Measurements from ENCODE around the gene ANKRD11. TPM values are rescaled to one million over a fixed set of nuclear protein-coding genes. Genes with fewer than 3 reads are reported as not detected.

Gene ANKRD11
- total RNA-seq, 1 experiment from 2014 or later = 47.0 TPM

DNA sequence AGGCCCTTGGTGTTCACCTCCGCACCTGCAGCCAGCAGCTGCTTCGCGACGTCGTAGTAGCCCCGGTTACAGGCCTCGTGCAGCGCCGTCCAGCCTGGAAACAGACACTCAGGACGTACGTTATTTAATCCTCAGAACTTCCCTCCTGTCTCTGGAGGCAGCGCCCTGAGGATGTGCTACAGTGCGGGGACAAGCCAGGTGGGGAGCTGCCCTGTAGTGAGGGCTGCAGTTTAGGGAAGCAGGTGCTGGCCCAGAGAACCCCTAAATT is 201.8 kb downstream of the ANKRD11 start:
- in situ Hi-C loops (cut with HindIII; ENCODE audit: low pct_unique_long_range_greater_than_20kb, low sequenced_read_pairs) = no loop called here
- DNase-seq (ENCODE audit: low read depth, low spot score) = no peak

DNA sequence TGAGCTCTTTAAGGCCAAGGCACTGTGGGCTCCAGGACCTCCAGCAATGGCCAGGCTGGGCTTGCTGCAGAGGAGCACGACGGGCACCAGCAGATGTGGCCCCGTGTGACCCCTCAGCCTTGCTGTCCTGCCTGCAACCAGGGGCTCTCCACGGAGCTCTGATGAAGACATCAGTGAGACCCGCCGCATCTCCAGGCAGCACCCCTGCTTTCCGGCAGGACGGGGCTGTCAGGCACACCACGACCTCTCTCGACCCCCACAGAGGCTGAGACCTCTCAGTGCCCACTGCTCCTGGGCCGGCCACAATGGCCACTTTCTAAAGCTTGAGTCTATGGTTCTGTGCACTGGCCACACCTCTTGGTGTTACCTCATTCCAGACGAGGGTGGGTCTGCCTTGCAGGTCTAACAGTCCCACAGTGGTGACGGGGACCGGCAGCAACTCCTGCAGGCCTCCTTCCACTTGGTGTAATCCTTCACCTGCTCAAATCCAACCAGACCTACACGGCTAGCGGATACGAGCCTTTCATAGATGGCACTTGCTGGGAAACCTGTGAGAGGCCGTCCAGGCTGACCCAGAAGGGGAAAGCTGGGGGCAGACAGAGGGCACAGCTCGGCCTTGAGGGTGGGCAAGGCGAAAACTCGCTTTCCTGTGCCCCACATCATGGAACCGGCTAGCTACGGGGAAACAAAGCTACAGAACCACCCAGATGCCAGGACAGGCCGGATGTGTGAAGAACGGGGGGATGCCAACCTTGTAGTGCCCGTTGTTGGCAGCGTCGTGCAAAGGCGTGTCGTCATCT is 202.4 kb downstream of the ANKRD11 start:
- in situ Hi-C loops (cut with HindIII; ENCODE audit: low pct_unique_long_range_greater_than_20kb, low sequenced_read_pairs) = no loop called here
- DNase-seq (ENCODE audit: low read depth, low spot score) = no peak

DNA sequence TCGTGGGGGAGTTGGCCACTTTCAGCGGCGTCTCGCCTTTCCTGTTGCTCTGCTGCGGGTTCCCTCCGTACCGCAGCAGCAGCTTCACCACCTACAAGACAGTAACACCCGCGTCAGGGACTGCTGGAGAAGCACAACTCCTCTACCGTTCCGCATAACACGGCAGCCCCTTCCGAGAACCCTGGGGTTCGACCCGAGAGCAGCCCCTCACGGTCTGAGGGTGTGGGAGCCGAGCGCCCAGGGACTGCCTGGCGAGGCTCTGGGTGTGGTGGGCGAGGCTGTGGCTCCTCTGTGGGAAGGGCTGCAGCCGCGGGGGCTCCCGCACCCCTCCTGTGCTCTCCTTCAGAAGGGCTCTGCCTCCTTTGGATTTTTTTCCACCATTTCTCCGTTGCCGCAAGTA is 204.3 kb downstream of the ANKRD11 start:
- DNase-seq (ENCODE audit: low read depth, low spot score) = no peak
- in situ Hi-C loops (cut with HindIII; ENCODE audit: low pct_unique_long_range_greater_than_20kb, low sequenced_read_pairs) = no loop called here

DNA sequence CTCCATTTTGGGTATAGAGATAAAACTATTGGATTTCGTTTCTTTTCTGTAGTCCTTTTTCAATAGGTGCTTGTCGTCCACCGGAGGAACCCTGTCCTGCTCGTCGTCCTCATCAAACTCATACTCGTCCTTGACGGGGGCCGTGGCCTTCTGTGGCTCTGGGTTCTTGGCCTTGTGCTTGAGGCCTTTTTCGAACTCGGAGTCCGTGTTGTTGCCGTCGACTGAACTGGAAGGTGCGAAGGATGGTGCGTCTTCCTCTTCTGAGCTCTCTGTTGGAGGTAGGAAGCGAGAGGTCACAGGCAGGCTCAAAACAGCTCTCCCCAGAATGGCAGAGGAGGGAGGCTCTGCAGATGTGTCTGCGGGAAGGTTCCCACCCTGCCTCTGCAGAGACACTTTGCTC is 205.0 kb downstream of the ANKRD11 start:
- no peak for DNase-seq (ENCODE audit: low read depth, low spot score)
- in situ Hi-C loops (cut with HindIII; ENCODE audit: low pct_unique_long_range_greater_than_20kb, low sequenced_read_pairs) = no loop called here

DNA sequence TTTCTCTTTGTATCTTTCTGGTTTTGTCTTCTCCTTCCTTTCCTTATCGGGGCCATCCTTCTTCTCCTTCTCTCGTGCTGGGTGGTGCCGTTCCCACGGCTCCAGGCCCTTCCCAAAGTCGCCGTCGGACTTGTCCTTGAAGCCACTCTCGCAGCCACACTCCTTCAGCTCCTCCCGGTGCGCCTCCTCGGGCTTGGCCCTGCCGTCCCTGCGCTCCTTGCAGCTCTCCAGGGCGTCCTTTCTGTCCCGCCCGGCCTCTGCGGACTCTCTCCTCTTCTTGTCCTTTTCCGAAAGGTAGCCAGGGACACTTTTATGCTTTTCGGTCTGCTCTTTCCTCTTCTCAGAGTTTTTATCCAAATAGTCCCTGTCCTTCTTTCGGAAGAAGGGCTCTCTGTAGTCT is 206.9 kb downstream of the ANKRD11 start:
- in situ Hi-C loops (cut with HindIII; ENCODE audit: low pct_unique_long_range_greater_than_20kb, low sequenced_read_pairs) = no loop called here
- no peak for DNase-seq (ENCODE audit: low read depth, low spot score)

DNA sequence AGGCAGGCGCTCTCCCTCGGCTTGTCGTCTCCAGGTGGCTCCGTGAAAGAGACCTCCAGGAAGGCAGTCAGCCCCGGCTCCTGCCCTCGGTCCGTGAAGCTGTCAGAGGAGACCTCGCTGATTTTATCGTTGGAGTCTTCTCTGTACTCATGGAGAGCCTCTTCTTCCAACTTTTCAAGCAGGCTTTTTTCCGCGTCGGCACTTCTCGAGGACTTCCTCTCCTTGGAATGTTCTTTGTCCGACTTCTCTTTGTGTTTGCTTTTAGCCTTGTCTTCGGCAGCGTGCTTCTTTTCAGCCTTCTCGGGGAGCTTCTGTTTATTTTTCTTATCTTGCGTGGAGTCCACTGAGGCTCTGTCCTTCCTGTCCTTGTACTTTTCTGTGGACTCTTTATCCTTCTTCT is 207.8 kb downstream of the ANKRD11 start:
- no peak for DNase-seq (ENCODE audit: low read depth, low spot score)
- in situ Hi-C loops (cut with HindIII; ENCODE audit: low pct_unique_long_range_greater_than_20kb, low sequenced_read_pairs) = no loop called here

DNA sequence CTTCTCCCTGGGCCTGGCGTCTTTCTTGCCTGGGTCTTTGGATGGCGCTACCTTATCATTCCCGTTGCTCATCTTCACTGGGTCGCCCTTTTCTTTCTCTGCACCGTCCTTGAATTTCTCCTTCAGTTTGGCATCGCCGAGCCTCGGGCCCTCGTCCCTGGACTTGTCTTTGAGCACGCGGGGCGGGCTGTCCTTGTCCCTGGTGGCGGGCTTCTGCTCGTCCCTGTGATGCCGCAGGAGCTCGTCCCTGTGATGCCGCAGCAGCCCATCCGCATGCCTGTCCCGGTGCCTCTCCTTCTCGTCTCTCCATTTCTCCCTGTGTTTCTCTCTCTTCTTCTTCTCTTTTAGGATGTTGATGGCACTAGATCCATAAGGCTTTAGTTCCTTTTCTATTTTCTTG is 208.5 kb downstream of the ANKRD11 start:
- in situ Hi-C loops (cut with HindIII; ENCODE audit: low pct_unique_long_range_greater_than_20kb, low sequenced_read_pairs) = no loop called here

DNA sequence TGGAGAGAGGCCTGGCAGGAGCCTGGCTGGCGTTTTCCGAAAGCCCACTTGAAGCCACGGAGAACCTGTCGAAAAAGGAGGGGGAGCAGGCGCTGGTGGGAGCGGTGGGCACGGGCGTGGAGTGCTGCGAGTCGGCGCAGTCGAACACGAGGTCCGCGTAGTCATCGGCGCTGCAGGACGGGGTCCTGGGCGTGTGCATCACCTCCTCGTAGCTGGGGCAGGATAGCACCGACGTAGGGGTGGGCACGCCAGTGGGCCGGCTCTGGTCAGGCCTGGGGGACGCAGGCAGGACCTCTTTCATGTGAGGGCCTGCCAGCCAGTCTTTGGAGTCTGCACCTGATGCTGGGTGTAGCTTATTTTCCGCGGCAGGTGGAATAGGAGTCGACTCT is 209.2 kb downstream of the ANKRD11 start:
- DNase-seq (ENCODE audit: low read depth, low spot score) = no peak
- in situ Hi-C loops (cut with HindIII; ENCODE audit: low pct_unique_long_range_greater_than_20kb, low sequenced_read_pairs) = no loop called here

More for the DNA sequence above, 208.5 kb downstream of the ANKRD11 start:
- DNase-seq (ENCODE audit: low read depth, low spot score) = no peak

DNA sequence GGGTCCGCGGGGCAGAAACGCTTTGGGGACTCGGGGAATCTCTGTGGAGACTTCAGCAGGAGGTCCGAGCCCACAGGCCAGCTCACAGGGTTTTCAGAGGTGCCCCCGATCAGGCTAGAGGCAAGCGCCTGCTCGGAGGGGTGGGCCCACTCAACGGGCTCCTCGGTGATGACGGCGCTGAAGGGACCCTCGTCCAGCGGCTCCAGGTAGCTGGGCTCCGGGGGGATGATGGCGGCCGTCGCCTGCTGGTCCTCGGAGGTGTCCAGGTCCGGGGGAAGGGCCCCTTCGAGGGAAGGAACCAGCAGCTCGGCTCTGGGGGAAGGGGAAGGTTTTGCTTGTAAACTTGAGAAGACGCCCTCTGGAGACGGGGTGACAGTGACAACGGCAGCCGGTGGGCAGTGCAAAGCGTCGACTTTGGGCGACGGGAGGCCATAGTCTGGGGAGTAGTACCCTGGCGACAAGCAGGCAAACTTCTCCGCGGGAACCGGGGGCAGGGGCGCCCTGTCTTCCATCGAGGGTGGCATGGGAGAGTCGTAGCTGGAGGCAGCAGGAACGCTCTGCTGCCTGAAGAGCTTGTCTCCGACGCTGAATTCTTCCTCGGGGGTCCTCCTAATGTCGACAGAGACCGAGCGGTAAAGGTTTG is 209.7 kb downstream of the ANKRD11 start:
- DNase-seq (ENCODE audit: low read depth, low spot score) = no peak
- in situ Hi-C loops (cut with HindIII; ENCODE audit: low pct_unique_long_range_greater_than_20kb, low sequenced_read_pairs) = no loop called here

DNA sequence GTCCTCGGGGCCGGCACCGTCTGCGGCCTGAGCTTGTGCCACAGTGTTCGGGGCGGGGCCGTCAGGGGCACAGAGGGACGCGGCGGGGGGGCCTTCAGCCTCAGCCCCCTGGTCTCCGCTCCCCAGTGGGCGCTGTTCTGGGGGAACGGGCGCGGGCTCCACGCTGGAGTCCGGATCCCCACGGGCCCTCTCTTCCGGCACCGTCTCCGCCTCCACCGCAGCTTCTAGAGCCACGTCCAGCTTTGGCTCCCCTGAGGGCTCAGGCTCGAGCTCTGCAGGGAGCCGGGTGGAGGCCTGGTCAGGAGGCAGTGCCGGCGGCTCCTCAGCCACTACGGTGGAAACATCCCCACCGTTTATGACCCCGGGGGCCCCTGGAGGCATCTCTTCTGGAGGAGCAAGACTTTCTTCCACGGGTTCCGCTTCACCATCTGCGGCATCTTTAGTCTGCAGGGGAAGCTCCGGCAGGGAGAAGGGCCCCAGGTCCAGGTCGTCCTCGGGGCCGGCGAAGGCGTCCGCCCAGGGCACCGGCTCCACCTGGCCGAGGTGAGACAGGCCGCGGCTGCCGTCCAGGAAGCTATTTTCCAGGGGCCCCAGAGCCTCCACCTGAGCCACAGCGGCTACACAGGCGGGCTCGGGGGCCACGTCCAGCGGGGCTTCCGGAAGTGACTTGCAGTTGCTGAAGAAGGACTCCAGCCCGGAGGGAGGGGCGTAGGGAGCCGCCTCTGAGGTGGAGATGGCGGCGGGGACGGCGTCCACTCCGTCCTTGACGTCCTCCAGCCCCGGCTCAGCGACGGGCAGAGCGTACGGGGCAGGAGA is 210.5 kb downstream of the ANKRD11 start:
- no peak for DNase-seq (ENCODE audit: low read depth, low spot score)
- in situ Hi-C loops (cut with HindIII; ENCODE audit: low pct_unique_long_range_greater_than_20kb, low sequenced_read_pairs) = no loop called here

DNA sequence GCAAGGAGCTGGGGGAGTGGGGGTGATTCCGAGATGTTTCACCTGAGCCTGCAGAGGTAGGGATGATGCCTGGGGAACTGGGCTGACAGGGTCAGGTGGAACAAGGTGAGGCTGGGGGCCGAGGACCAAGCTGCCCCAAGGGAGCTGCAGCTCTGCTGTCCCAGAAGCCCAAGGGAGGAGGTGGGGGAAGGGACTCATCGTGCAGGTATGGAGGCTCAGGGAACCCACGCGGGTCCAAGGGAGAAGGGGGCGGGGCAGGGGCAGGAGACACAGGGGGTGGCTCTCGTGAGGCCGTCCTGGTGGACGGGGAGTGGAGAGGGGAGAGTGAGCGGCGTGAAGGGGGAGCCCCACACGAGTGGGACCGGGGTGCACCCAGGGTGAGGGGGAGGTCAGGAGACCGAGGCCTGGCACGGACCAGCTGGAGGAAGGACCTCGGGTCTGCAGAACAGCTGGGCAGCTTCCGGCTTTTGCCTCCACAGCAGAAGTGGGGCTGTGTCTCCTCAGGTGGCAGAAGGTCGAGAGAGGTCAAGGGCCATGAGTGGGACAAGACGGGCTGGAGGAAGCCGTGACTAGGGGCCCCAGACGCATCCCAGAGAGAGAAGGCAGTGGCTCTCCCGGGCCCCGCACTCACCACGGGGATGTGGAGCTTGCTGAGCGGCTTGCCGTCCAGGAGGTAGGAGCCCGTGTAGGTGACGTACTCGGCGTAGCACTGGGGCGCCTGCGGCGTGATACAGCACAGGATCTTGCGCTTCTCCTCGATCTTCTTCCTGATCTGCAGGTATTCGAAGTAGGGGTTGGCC is 211.7 kb downstream of the ANKRD11 start:
- in situ Hi-C loops (cut with HindIII; ENCODE audit: low pct_unique_long_range_greater_than_20kb, low sequenced_read_pairs) = no loop called here
- DNase-seq (ENCODE audit: low read depth, low spot score) = no peak

DNA sequence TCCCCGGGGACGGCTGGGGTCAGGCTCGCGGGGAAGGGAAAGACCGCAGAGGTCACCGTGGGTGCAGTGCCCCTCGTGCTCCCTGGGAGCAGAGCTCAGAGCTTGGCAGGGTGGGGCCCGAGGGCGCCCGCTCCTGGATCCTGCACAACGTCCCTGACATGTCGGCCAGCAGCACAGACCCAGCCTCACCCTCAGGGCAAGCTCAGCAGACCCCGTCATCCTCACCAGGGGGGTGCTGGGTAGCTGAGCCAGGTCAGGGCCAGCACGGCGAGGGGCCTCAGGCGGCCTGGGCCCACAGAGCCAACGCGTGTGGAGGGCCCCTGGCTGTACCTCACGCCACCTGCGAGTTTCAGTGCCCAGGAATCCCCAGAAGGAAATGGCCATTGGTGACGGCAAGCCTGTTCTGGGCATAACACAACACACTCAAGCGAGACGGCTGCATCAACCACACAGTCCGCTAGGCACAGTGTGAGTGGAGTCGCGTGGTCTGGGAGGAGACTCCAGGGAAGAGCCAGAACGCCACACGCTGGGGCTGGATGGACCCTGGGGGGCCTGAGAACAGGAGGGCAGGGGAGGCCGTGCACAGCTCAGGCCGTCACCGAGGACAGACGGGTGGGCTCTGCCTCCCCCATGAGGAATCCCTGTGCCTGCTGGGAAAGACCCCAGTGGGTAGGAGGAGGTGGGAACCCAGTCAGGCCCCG is 212.6 kb downstream of the ANKRD11 start:
- in situ Hi-C loops (cut with HindIII; ENCODE audit: low pct_unique_long_range_greater_than_20kb, low sequenced_read_pairs) = no loop called here
- no peak for DNase-seq (ENCODE audit: low read depth, low spot score)

DNA sequence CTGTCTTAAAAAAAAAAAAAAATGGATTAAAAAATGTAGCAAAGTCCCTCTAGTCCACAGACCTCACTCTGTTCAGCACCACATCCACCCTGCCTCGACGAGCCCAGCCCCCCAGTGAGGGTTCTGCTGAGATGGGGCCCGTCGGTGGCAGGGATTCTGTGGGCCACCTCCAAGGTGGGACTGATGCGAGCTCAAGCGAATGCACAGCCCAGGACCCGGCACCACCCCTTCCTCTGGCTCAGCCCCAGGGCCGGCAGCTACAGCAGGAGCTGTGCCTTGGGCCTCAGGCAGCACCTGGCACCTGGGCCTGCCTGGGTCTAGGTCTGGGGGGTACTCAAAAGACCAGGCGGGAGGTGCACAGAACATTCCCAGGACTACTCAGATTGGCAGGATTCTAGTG is 213.3 kb downstream of the ANKRD11 start:
- no peak for DNase-seq (ENCODE audit: low read depth, low spot score)
- in situ Hi-C loops (cut with HindIII; ENCODE audit: low pct_unique_long_range_greater_than_20kb, low sequenced_read_pairs) = no loop called here

DNA sequence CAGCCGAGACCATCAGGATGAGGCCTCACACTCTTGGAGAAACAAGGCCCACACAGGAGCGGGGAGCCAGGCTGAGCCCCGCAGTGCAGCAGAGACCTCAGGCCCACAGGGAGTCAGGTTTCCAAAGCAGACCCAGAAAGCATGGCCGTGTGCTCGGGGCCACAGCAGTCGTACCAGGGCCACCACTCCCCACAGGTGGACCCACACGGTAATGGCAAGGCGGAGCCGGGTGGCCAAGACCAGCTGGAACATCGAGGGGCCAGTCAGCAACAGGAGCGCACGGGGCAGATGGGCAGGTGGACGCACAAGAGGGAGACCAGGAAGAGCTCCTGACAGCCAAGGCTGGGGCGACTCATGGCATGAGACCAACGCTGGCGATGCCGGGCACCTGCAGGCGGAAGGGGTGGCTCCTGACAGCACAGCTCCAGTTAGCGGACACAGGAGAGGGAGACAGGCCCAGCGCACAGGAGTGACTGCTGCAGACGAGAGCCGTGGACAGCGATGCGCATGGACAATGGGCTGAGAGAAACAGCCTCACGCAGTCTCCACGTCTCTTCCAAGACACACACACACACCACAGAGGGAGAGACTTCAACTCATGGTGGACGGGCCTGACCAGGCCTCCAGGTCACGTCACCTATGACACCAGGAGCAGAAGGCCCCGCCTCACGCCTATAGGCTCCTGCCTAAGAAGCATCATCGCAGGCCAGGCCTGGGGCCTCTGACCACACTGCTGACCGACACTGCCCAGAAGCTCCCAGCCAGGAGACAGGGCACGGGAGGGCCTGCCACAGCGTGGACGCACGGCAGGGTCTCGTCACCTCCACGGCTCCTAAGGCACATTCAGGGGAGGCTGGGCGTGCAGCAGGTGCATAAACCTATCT is 214.3 kb downstream of the ANKRD11 start:
- in situ Hi-C loops (cut with HindIII; ENCODE audit: low pct_unique_long_range_greater_than_20kb, low sequenced_read_pairs) = no loop called here

DNA sequence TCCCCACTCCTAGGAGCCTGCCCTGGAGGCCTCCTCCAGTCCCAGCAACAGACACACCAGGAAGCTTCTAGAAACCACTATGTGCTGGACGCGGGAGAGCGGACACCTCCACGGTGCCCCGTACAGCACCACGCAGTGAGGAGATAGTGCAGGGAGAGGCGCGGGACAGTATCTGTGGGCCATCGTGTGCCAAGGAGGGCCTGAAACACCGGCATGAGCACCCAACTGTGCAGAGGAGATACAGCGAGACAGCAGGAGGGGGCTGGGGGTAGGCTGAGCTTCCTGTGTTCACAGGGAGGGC is 215.1 kb downstream of the ANKRD11 start:
- no peak for DNase-seq (ENCODE audit: low read depth, low spot score)
- in situ Hi-C loops (cut with HindIII; ENCODE audit: low pct_unique_long_range_greater_than_20kb, low sequenced_read_pairs) = no loop called here

More for the DNA sequence above, 214.3 kb downstream of the ANKRD11 start:
- DNase-seq (ENCODE audit: low read depth, low spot score) = no peak

DNA sequence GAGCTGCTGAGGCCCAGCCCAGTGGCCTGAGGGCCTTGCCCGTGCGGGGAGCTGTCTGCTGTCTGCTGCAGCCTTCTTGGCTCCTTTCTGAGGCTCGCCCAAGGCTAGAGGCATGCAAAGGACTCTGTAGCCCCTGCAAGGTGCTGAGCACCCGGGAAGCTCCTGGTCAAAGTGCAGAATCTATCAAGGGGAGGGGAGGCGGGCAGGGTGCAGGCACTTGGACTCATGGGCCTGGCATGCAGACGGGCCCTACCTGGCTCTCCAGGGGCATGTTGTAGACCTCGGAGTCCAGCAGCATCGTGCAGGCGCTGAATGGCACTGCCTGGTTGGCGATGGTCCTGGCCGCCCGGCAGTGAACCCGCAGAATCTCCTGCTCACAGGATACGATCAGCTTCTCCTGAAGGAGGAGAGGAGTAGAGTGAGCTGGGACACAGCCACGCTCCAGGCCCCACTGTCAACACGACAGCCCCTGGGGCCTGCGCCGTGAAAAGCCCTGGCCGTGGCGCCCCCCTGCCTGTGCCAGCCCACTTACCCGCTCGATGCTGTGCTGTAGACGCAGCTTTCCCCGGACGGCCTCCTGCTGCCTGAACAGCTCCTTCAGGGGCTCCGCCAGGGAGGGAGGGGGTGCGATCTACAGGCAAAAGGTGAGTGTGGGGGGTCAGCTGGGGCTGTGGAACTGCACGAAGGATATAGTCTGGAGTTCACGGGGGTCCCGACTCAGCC is 215.6 kb downstream of the ANKRD11 start:
- in situ Hi-C loops (cut with HindIII; ENCODE audit: low pct_unique_long_range_greater_than_20kb, low sequenced_read_pairs) = no loop called here
- no peak for DNase-seq (ENCODE audit: low read depth, low spot score)

Measured in SK-MEL-5 (cell line).